OCI-LY1 (cell line): Measurements from ENCODE around the gene ZNF827.

ENCODE experiments used
- H2AFZ ChIP-seq: fragments of 200-600 bp; sonication (generic), shearing (Covaris generic); 2 replicates; pipeline ENCODE4 v1.6.0; 2014; ENCODE audit warnings: antibody characterized with exemption, mild to moderate bottlenecking, low read length
- H3F3A ChIP-seq: fragments of 200-600 bp; sonication (generic), shearing (Covaris generic); 2 replicates; pipeline ENCODE4 v1.6.0; 2014; ENCODE audit warnings: mild to moderate bottlenecking, antibody characterized with exemption, low read length, moderate library complexity; ENCODE audit not compliant: insufficient read depth
- H3K27ac ChIP-seq: fragments of 200-600 bp; sonication (generic); 2 replicates; pipeline ENCODE4 v1.5.1; 2014; ENCODE audit warnings: low read length, mixed run types, mild to moderate bottlenecking, low read depth; ENCODE audit not compliant: poor library complexity, severe bottlenecking
- H3K27me3 ChIP-seq: fragments of 200-600 bp; sonication (generic); 2 replicates; pipeline ENCODE4 v1.6.0; 2014; ENCODE audit warnings: antibody characterized with exemption, mild to moderate bottlenecking, low read length, moderate library complexity; ENCODE audit not compliant: insufficient read depth
- H3K36me3 ChIP-seq: fragments of 200-600 bp; sonication (generic); 2 replicates; pipeline ENCODE4 v1.6.1; 2014; ENCODE audit warnings: mild to moderate bottlenecking, antibody characterized with exemption, low read length, moderate library complexity, mixed read lengths; ENCODE audit not compliant: insufficient read depth
- H3K4me1 ChIP-seq: fragments of 200-600 bp; sonication (generic); 2 replicates; pipeline ENCODE4 v1.5.1; 2014; ENCODE audit warnings: mild to moderate bottlenecking, low read length, moderate library complexity; ENCODE audit not compliant: insufficient read depth, severe bottlenecking
- H3K4me2 ChIP-seq: fragments of 200-600 bp; sonication (generic), shearing (Covaris generic); 2 replicates; pipeline ENCODE4 v1.6.1; 2014; ENCODE audit warnings: low read length
- H3K4me3 ChIP-seq: fragments of 200-600 bp; sonication (generic); 2 replicates; pipeline ENCODE4 v1.5.1; 2014; ENCODE audit warnings: low read length, low read depth, mild to moderate bottlenecking, mixed read lengths; ENCODE audit not compliant: poor library complexity, severe bottlenecking
- H3K79me2 ChIP-seq: fragments of 200-600 bp; shearing (Covaris generic); 2 replicates; pipeline ENCODE4 v1.6.1; 2016; ENCODE audit warnings: mixed run types, low read length, mixed read lengths; ENCODE audit not compliant: insufficient read depth
- H3K9ac ChIP-seq: fragments of 200-600 bp; sonication (generic), shearing (Covaris generic); 2 replicates; pipeline ENCODE4 v1.6.1; 2014; ENCODE audit warnings: mild to moderate bottlenecking, low read length, mixed read lengths
- H3K9me2 ChIP-seq: fragments of 200-600 bp; sonication (generic), shearing (Covaris generic); 2 replicates; pipeline ENCODE4 v1.6.1; 2014; ENCODE audit warnings: low read depth, mild to moderate bottlenecking, low read length, mixed read lengths
- H3K9me3 ChIP-seq: fragments of 200-600 bp; shearing (Covaris generic); 2 replicates; pipeline ENCODE4 v1.6.1; 2014; ENCODE audit warnings: low read length, mixed read lengths
- H4K20me1 ChIP-seq: fragments of 200-600 bp; sonication (generic), shearing (Covaris generic); 2 replicates; pipeline ENCODE4 v1.6.0; 2016; ENCODE audit warnings: mild to moderate bottlenecking, low read length; ENCODE audit not compliant: insufficient read depth
- CTCF ChIP-seq: fragments of 200-600 bp; sonication (generic), shearing (Covaris generic); IDR thresholded peaks from 2 replicates; pipeline ENCODE4 v1.5.1; 2017; ENCODE audit warnings: mild to moderate bottlenecking, antibody characterized with exemption, low read length, moderate library complexity, mixed read lengths
- EZH2 ChIP-seq: fragments of 200-600 bp; sonication (generic), shearing (Covaris generic); IDR thresholded peaks from 2 replicates; pipeline ENCODE4 v1.8.0; 2017; ENCODE audit warnings: borderline replicate concordance, mixed run types, mild to moderate bottlenecking, antibody characterized with exemption, low read length, moderate library complexity, mixed read lengths

The ZNF827 gene

GRCh38 chr4:145933134-145933533, 5.5 kb downstream of the ZNF827 start:
- H3K9me2 ChIP-seq = no peaks in the 10 kb centered on the region
- H3K4me2 ChIP-seq = no peak overlapping the region
- H3K27ac ChIP-seq = no peak overlapping the region
- H3K4me3 ChIP-seq = no peak overlapping the region
- no peak overlapping the region for H3K9ac ChIP-seq
- H3K9me3 ChIP-seq = no peaks in the 10 kb centered on the region
- H3F3A ChIP-seq = no peaks in the 10 kb centered on the region
- no peaks in the 10 kb centered on the region for H3K27me3 ChIP-seq
- H3K36me3 ChIP-seq = peaks cover 12% of the 10 kb centered on the region; the same call in 1 of the 2 replicates
- no peaks in the 10 kb centered on the region for H4K20me1 ChIP-seq
- TF ChIP-seq EZH2 = no peak
- TF ChIP-seq CTCF = no peak
- peaks cover 61% of the 10 kb centered on the region for H3K4me1 ChIP-seq
- H3K79me2 ChIP-seq = peaks cover 72% of the 10 kb centered on the region
- no peak overlapping the region for H2AFZ ChIP-seq

- Histone ChIP-seq H4K20me1 (no peaks in the 10 kb centered on the region), H3K4me1 (peaks cover 61% of the 10 kb centered on the region), H2AFZ (no peak overlapping the region), H3K79me2 (peaks cover 86% of the 10 kb centered on the region), H3K27me3 (no peaks in the 10 kb centered on the region), H3K36me3 (peaks cover 12% of the 10 kb centered on the region), H3K9me3 (no peaks in the 10 kb centered on the region), H3K4me3 (no peak overlapping the region), H3K27ac (peak overlapping the region; percentile 19), H3K4me2 (peak overlapping the region; percentile 35; the same call in 1 of the 2 replicates), H3K9me2 (no peaks in the 10 kb centered on the region), H3K9ac (peak overlapping the region; percentile 12; the same call in 1 of the 2 replicates), H3F3A (no peaks in the 10 kb centered on the region)
- TF ChIP-seq EZH2 (no peak), CTCF (no peak; the same call in 1 of the 2 replicates)
These were observed 7.2 kb downstream of the ZNF827 start for GRCh38 chr4:145931403-145931802.

- no peaks in the 10 kb centered on the region for H3F3A ChIP-seq
- no peaks in the 10 kb centered on the region for H3K9me2 ChIP-seq
- TF ChIP-seq CTCF = no peak
- TF ChIP-seq EZH2 = no peak
- H3K4me2 ChIP-seq = peak overlapping the region; percentile 35
- H4K20me1 ChIP-seq = no peaks in the 10 kb centered on the region
- H3K36me3 ChIP-seq = peaks cover 20% of the 10 kb centered on the region
- H3K79me2 ChIP-seq = peaks cover 92% of the 10 kb centered on the region
- 0 out of 2 replicates have a peak, but pooled peaks cover 2% of the 10 kb centered on the region for H3K9me3 ChIP-seq
- H3K4me3 ChIP-seq = no peak overlapping the region
- peaks cover 56% of the 10 kb centered on the region for H3K4me1 ChIP-seq
- H3K9ac ChIP-seq = peak overlapping the region; percentile 15; the same call in 1 of the 2 replicates
- no peaks in the 10 kb centered on the region for H3K27me3 ChIP-seq
- no peak overlapping the region for H3K27ac ChIP-seq
- no peak overlapping the region for H2AFZ ChIP-seq
These were observed 8.0 kb downstream of the ZNF827 start for GRCh38 chr4:145930592-145930991.
